Nephron progenitor cell (in vitro differentiated cells): ENCODE results near the gene RNGTT.
"Not testable (repeated sequence)": the region's sequence is repeated elsewhere in the genome, so short reads cannot be mapped to it uniquely, and the experiment has no call there.

Experiments used
- DNase-seq: peaks from one replicate; pipeline ENCODE4 v3.0.0; 2021
- H3K27ac Mint-ChIP-seq: 2 replicates; pipeline ENCODE4 v1.8.0; 2021; ENCODE audit warnings: mild to moderate bottlenecking, moderate library complexity, mixed read lengths
- H3K27me3 Mint-ChIP-seq: 2 replicates; pipeline ENCODE4 v1.8.0; 2021; ENCODE audit warnings: mild to moderate bottlenecking, low read depth, mixed read lengths; ENCODE audit not compliant: poor library complexity
- H3K36me3 Mint-ChIP-seq: 2 replicates; pipeline ENCODE4 v1.8.0; 2021; ENCODE audit warnings: low read depth, mixed read lengths
- H3K4me1 Mint-ChIP-seq: 2 replicates; pipeline ENCODE4 v1.8.0; 2021; ENCODE audit warnings: mixed read lengths
- H3K4me3 Mint-ChIP-seq: 2 replicates; pipeline ENCODE4 v1.8.0; 2021; ENCODE audit warnings: mild to moderate bottlenecking, moderate library complexity, mixed read lengths
- H3K9me3 Mint-ChIP-seq: 2 replicates; pipeline ENCODE4 v1.8.0; 2021; ENCODE audit warnings: mild to moderate bottlenecking, moderate library complexity, mixed read lengths
- CTCF ChIP-seq: fragments of 200-600 bp; sonication (generic); IDR thresholded peaks from 2 replicates; pipeline ENCODE4 v1.5.0; 2021; ENCODE audit warnings: antibody characterized with exemption

Gene RNGTT

GRCh38 chr6:88734544-88734943 is 228.9 kb downstream of the RNGTT start:
- H3K4me3 Mint-ChIP-seq, result no peak overlapping the region
- TF ChIP-seq CTCF, result no peak
- H3K27ac Mint-ChIP-seq, result no peak overlapping the region
- H3K4me1 Mint-ChIP-seq, result peaks cover 14% of the 10 kb centered on the region
- H3K9me3 Mint-ChIP-seq, result no peaks in the 10 kb centered on the region
- no peaks in the 10 kb centered on the region for H3K27me3 Mint-ChIP-seq
- DNase-seq, result no peak
- peaks cover 33% of the 10 kb centered on the region for H3K36me3 Mint-ChIP-seq

DNA sequence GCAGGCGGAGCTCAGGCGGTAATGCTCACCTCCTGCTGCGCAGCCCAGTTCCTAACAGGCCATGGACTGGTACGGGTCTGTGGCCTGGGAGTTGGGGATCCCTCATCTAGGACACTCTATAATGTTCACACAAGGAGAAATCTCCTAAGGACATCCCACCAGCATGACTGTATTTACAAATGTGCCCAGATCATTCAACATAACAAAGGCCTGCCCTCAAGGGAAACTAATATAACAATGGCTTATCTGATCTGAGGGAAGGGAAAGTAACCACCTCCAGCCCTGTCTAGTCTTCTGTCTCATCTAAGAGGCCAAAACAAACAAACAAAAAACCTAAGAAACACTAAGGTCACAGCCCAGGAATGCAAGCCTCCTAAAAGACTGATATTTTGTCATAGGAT is 232.8 kb downstream of the RNGTT start:
- TF ChIP-seq CTCF, result no peak
- DNase-seq, result no peak
- peaks cover 36% of the 10 kb centered on the region for H3K4me1 Mint-ChIP-seq
- no peaks in the 10 kb centered on the region for H3K27me3 Mint-ChIP-seq
- H3K36me3 Mint-ChIP-seq, result peaks cover 15% of the 10 kb centered on the region
- H3K4me3 Mint-ChIP-seq, result no peak overlapping the region
- no peaks in the 10 kb centered on the region for H3K9me3 Mint-ChIP-seq
- peak overlapping the region; percentile 70 for H3K27ac Mint-ChIP-seq

GRCh38 chr6:88728756-88729155 is 234.7 kb downstream of the RNGTT start:
- Mint-ChIP-seq H3K27me3 (no peaks in the 10 kb centered on the region), H3K27ac (peak overlapping the region; percentile 14), H3K9me3 (no peaks in the 10 kb centered on the region), H3K4me3 (no peak overlapping the region), H3K36me3 (peaks cover 11% of the 10 kb centered on the region), H3K4me1 (peaks cover 44% of the 10 kb centered on the region)
- DNase-seq, result no peak
- TF ChIP-seq CTCF, result no peak

GRCh38 chr6:88726409-88726808 is 237.0 kb downstream of the RNGTT start:
- H3K27me3 Mint-ChIP-seq, H3K4me3 Mint-ChIP-seq, DNase-seq, H3K9me3 Mint-ChIP-seq: not testable (repeated sequence)
- Mint-ChIP-seq H3K36me3 (peaks cover 12% of the 10 kb centered on the region), H3K27ac (peak overlapping the region; percentile 64), H3K4me1 (peaks cover 43% of the 10 kb centered on the region)

DNA sequence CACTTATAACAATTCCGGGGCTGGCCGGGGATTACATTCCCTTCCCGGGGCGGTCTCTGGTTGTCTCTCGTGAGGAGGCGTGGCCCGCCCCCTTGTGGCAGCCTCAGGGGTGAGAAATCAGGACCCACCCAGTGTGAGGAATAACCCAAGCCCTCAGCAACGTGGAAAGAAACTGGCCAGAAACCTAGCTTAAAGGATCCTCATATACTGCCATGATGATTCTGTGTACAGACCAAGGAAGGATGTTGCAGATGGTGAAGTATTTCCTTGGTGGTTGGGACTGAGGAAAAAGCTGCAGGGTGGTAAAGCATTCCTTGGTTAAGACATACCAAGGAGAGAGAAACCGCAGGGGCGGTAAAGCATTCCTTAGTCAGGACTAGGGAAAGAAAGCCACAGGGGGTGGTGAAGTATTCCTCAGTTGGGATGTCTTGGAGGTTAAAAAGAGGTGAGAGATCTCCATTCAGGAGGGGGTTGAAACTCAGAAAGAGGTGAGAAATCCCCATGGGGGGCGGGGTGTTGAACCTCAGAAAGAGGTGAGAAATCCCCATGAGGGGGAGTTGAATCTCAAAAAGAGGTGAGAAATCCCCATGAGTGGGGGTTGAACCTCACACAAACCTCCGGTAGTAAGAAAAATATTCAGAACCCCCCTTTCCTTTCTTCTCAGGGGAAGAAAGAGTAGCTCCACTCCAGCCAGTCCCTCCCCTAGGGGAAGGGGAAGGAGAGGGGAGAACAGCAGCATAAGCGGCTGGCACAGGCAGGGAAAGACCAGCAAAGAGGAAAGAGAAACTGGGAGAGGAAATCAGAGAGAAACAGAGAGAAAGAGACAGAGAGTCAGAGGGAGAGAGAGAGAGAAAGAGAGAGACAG is 238.1 kb downstream of the RNGTT start:
- peak; percentile 53 for TF ChIP-seq CTCF
- peaks cover 33% of the 10 kb centered on the region for H3K4me1 Mint-ChIP-seq
- no peak overlapping the region for H3K4me3 Mint-ChIP-seq
- peaks cover 12% of the 10 kb centered on the region for H3K36me3 Mint-ChIP-seq
- DNase-seq, result peak; percentile 65
- no peaks in the 10 kb centered on the region for H3K27me3 Mint-ChIP-seq
- H3K27ac Mint-ChIP-seq, result peak overlapping the region; percentile 12
- H3K9me3 Mint-ChIP-seq, result no peaks in the 10 kb centered on the region

GRCh38 chr6:88722686-88723085 is 240.7 kb downstream of the RNGTT start:
- Mint-ChIP-seq H3K27ac (no peak overlapping the region), H3K36me3 (peaks cover 12% of the 10 kb centered on the region), H3K27me3 (no peaks in the 10 kb centered on the region), H3K9me3 (no peaks in the 10 kb centered on the region), H3K4me3 (no peak overlapping the region), H3K4me1 (peaks cover 16% of the 10 kb centered on the region)
- TF ChIP-seq CTCF, result no peak
- DNase-seq, result no peak

DNA sequence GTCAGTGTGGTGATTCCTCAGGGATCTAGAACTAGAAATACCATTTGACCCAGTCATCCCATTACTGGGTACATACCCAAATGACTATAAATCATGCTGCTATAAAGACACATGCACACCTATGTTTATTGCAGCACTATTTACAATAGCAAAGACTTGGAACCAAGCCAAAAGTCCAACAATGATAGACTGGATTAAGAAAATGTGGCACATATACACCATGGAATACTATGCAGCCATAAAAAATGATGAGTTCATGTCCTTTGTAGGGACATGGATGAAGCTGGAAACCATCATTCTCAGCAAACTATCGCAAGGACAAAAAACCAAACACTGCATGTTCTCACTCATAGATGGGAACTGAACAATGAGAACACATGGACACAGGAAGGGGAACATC is 247.0 kb downstream of the RNGTT start:
- not testable (repeated sequence) for H3K9me3 Mint-ChIP-seq, DNase-seq, H3K4me3 Mint-ChIP-seq, H3K27ac Mint-ChIP-seq, H3K4me1 Mint-ChIP-seq, H3K27me3 Mint-ChIP-seq
- peaks cover 21% of the 10 kb centered on the region for H3K36me3 Mint-ChIP-seq
